HG03108 (cell line): ENCODE results near the gene FRMPD2.
"Not testable (repeated sequence)": the region's sequence is repeated elsewhere in the genome, so short reads cannot be mapped to it uniquely, and the experiment has no call there.

Experiments used
- ATAC-seq: cut with Tn5 transposase; IDR thresholded peaks from one replicate; pipeline ENCODE4 v1.9.1; 2021; ENCODE audit warnings: moderate library complexity; ENCODE audit not compliant: unreplicated experiment

The FRMPD2 gene

DNA sequence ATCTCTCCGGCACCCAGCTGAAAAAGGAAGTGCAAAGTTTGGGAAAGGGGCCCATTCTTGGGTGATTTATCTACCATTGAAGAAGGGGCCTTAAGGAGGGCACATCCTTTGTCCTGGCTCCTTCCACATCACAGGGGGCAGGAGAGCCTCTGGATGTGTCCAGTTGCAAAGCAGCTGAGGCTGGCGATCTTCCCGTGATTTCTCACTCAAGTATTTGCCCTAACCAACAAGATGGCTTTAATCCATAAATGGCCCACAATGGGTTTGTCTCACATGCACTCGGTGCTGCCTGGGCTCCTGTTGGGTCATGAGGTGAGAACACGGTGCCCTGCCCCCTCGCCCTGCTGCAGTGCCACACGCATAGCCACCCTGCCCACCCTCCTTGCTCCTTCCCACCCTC, 14.2 kb upstream of the FRMPD2 start:
- no peak for ATAC-seq

DNA sequence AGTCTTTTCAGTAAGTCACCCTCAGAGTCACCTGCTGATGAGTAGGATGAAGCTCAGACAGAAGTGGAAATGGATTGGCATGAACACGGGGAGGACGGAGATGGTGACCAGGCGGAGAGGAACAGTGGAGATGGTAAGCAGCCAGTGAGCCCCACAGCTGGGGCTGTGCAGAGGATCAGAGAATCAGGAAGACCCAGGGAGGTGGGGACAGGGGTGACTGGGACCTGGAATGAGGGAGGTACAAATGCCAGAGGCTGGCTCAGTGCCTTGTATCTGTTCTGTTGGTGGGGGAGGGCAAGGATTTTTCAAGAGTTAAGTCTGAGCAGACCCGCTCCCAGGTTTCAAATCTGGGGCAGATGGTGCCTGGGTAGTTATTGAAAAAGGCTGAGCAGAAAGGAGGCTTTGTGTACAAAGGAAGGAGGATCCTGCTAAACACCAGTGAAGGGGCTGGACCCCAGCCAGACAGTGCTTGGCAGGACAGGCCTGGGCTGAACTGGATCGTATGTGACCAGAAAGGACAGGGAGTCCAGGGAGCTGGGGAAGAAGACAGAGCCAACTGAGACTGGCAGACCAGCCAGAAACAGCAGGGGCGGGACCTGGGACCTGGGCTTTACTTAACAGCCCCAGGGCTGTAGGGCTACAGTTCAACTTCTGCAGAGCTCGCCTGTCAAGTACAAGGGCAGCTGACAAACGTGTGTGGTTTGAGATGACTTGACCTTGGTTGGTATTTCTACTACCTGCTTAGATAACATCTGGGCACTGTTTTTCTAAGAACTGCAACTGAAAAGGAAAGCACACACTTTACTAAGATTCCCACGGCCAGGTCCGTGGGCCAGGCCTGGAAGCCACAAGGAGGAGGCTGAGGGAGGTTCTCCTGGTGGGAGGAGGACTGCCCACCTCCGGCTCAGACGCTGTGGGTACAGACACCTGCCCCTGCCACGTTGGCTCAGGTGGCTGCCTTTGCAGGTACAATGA, 13.2 kb upstream of the FRMPD2 start:
- ATAC-seq = peak; percentile 56

DNA sequence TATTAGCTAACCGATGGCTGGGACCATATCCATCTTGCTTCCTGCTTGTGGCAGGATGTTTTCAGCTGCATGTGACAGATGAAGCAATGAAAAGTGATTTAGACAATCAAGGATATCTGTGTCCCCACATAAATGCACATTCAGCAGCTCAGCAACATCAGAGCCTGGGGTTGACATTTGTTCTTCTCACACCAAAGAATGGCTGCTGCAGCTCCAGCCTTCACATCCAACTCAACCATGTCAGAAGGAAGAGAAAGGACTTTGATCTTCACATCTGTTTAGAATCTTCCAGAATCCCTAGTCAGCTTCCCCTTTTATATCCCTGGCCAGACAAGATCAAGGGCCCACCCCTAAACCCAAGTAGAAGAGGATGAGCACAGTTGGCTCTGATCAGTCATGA, 11.9 kb upstream of the FRMPD2 start:
- no peak for ATAC-seq

DNA sequence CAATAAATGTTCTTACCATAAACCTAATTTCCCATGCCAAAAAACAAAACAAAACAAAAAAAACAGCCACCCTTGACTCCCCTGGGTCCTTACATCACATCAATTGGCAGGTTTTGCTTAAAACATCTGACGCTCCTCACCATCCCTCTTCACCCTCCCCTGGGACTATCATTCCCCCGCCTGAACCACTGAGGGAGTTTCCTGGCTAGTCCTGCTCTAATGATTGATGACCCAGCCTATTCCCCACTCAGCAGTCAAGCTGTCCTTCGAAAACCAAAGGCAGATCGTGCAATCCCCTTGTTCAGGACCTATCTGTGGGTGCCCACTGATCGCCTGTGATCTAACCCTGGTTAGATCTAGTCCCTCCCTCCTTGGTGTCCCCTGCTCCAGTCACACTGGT, 11.2 kb upstream of the FRMPD2 start:
- ATAC-seq = peak; percentile 38

DNA sequence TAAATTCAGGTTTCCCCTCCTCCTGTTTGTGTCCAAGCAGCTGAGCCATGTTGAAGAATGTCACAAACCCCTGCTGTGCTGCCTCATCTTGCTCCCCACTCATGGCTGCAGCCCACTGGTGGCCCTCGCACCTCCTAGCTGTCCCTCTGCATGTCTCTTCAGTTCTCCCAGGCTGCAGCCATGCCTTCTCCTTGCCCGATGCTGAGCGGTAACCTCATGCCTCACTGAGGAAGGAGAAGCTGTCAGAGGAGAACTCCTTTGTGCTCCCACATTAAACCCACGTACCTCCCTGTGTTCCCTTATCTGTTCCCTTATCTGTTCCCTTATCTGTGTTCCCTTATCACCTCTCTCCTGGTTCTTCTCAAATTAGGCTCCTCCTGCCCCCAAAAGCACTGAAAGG, 10.3 kb upstream of the FRMPD2 start:
- no peak for ATAC-seq

DNA sequence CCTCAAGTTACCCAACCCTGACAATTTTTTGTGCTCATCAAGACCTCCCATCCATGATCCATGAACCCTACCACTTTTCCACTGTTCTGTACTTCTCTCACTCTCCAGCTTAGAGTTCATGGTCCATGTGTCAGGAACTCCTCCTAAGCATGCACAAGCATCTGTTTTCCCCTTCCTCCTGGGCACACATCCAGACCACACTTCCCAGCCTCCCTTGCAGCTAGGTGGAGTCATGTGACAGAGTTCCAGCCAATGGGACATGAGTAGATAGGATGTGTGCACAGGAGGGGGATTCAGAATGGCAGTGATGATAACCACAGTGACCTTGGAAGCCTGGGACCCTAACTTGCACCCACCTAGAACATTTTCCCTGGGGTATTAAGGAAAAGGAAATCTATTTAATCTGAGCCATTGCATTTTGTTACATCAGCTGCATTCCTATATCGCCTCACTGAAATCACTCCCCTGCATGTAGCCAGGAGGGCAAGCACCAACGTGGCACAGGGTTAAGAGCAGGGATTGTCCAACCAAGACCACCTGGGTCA, 9.6 kb upstream of the FRMPD2 start:
- no peak for ATAC-seq

DNA sequence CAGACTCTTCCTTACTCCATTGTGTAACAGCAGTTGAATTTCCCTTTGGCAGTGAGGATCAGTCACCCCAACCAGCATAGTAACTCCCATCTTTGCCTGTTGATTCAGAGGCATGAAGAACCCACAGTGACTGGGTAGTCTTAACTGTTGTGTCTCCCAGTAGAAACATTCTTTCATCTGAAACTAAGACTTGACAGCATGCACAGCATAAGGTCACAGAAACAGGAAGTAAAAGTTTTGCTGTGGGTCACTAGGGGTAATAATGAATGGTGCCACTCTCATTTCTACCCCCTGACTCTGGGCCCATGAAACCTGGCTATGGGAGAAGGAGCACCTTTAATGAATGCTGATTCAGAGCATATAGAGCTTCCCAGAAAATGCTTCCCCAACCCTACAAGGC, 8.3 kb upstream of the FRMPD2 start:
- ATAC-seq = peak; percentile 53

DNA sequence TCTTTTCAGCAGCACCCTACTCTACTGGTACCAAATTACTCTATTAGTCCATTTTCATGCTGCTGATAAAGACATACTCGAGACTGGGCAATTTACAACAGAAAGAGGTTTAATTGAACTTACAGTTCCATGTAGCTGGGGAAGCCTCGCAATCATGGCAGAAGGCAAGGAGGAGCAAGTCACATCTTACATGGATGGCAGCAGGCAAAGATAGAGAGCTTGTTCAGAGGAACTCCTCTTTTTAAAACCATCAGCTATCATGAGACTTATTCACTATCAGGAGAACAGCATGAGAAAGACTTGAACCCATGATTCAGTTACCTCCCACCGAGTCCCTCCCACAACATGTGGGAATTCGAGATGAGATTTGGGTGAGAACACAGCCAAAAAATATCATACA, 7.2 kb upstream of the FRMPD2 start:
- ATAC-seq = not testable (repeated sequence)

DNA sequence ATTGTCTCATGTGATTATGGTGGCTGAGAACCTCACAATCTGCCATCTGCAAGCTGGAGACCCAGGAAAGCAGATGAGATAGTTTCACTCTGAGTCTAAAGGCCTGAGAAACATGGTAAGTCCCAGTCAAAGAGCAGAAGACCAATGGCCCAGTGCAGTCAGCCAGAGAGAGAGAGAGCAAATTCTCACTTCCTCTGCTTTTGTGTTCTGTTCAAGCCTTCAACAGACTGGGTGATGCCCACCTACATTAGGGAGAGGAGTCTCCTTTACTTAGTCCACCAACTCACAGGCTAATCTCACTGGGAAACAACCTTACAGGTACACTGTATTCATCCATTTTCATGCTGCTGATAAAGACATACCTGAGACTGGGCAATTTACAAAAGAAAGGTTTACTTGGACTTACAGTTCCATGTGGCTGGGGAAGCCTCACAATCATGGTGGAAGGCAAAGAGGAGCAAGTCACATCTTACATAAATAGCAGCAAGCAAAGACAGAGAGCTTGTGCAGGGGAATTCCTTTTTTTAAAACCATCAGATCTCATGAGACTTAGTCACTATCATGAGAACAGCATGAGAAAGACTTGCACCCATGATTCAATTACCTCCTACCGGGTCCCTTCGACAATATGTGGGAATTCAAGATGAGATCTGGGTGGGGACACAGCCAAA, 4.7 kb upstream of the FRMPD2 start:
- ATAC-seq = peak; percentile 75

DNA sequence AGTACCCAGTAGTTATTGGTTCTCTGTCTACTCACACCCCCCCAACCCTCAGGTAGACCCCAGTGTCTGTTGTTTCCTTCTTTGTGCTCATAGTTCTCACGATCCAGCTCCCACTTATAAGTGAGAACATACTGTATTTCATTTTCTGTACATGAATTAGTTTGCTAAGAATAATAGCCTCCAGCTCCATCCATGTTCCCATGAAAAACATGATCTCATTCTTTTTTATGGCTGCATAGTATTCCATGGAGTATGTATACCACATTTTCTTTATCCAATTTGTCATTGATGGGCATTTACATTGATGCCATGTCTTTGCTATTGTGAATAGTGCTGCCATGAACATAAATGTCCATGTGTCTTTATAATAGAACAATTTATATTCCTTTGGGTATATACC, 2.6 kb upstream of the FRMPD2 start:
- ATAC-seq = no peak

DNA sequence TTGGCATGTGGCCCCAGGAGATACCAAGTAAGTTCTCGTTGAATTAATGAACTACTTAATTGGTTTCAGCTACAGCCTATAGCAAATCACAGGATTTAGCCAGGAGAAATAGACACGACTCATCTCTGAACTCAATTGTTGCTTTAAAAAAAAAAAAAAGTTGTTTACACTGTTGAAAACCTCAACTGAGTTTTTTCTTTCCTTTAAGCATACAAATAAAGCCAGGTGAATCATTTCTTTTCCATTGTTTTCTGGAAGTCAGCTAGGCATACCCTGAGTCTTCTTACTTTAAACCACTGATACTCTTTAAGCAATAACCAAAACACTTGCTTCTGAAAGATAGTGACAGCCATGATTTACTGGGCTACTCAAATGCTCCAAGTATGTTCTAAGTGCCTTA, 755 bp downstream of the FRMPD2 start:
- ATAC-seq = no peak

DNA sequence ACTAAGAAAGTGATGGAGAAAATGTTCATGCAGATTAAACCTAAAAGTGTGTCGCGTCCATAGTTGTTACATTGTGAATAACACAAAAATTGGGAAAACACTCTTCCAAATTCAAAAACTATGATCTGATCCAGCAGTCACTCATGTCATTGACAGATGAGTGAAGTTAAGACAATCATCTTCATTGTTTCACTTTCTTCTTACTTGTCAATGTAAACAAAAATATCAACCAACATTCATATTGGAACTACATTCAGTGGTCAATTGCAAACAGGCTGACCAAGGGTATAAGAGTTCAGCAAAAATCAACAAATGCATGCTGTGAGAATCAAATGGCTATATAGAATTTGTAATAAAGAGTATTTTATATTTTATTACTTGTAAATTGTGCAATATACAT, 1.8 kb downstream of the FRMPD2 start:
- ATAC-seq = no peak

DNA sequence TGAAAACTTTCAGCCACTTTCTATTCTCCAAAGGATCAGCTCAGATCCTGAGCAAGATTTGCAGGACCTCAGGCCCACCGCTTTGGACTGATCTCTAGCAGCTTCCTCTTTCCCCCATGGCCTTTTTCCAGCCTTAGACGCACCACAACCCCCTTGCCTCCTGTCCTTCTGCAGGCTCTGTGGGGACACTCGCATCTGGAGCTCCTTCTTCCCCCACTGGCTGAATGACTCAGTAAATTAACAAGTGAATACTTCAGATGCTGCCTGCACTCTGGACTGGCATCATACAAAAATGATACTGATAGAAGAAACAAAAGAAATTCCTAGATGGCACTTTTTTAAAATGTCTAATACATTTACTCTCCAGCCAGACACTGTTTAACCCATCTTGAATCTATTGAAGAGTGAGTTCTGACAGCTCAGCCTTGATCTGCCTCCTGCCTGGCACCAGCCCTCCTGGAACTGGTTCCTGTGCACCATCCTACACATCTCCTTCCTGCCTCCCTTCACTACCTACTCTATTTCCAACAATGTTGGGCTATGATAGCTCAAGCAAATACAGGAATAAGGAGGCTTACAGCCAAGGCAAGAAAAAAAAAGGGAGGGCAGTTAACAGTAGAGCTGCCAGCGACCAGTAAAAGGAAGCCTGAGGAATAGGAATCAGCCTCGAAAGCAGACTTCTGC, 3.3 kb downstream of the FRMPD2 start:
- no peak for ATAC-seq

DNA sequence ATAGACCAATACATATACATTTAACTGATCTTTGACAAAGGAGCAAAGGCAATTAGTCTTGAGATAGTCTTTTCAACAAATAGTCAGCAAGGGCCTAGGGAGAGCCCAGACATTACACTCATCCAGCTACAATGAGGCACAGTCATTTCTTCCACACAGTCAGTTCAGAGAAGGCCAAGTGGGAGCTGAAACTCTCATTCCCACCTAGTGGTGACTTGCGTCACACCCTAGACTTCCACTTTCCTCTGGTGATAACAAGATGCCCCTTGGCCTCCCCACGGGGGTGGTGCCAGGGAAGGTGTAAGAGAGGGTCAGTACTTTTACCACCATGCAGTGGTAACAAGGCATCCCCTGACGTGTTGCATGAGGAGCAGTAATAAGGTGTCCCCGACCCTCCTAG, 8.0 kb downstream of the FRMPD2 start:
- no peak for ATAC-seq

DNA sequence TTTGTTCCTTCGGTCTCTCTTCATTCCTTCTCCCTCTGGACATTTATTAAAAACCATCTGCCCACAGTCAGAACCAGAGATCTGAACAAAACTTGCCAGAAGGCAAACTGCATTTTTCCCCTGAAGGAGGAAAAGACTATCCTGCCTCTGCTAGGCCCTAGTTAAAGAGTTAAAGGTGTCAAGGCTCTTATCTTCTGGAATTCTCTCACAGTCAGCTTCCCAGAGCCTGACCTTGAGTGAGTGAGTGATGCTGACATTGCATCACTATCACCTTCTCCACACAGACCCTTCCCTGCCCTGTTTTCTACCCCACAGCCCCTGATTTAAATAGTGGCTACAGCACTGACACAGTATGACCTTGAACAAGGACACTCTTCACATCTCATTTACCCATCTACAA, 16.4 kb downstream of the FRMPD2 start:
- ATAC-seq = no peak

DNA sequence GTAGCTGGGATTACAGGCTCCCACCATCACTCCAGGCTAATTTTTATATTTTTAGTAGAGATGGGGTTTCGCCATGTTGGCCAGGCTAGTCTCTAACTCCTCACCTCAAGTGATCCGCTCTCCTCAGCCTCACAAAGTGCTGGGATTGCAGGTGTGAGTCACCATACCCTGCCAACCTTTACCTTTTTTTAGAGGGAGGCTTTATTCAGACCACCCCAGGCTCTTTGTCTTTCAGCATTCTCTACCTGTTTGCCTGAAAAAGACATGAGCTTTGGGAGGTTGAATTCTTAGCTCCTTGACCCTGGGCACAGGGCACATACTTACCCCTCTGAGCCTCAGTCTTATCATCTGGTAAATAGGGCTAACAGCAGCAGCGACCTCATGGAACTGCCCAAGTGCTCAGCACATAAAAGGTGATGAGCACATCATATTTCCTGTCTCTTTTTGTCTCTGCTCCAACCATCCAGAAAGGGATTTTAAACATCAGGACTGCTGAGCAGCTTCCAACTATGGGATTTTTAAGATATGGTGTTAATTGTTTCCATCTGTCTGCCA, 17.0 kb downstream of the FRMPD2 start:
- no peak for ATAC-seq

DNA sequence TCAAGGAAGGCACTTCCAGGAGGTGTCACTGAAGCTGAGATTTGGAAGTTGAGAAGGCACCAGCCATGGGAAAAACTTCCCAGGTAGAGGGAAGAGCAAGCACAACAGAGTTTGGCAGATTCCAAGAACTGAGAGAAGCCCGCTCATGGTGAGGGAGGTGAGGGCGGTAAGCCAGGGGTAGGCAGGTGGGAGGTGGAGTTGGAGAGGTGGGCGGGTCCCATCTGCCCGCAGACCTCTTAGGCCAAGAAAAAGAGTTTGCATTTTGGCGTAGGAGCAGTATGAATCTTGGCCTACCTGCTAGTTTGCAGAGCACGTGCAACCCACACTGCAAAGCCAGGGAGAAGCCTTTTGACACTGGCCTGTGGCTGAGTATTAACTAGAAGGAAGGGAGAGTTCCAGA, 18.8 kb downstream of the FRMPD2 start:
- no peak for ATAC-seq

DNA sequence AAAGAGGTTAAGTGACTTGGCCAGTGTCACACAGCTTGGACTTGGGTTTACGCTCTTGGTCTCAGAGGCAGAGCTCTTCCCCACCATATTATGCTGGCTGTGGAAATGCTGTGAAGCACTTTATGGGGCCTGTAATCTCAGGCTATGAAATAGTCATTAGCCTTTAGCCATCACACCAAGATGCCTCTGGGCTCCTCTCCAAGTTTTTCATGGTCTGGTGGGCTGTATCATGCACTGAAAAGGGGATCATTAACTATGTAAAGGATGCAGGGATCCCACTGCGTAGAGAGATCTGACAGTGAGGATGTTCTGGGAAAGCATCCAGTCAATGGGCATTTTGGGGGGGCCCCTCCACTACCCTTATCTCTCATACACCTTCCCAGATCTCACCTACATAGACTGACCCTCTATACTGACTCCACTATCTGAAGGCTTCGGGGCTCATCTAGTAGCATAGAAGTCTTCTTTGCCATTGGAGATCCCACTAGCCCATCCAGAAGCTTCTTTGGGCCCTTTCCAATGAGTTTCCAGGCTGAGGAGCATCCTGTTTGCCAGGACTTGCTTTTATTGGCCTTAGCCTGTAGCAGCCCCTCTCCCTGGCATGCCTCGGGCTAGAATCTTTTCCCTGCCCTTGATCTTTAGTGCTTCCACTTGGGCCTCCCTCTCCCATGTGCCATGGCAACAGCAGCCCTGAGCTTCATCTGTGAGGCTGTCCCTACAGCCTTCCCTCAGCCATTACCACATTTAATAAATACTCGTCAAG, 19.6 kb downstream of the FRMPD2 start:
- no peak for ATAC-seq

DNA sequence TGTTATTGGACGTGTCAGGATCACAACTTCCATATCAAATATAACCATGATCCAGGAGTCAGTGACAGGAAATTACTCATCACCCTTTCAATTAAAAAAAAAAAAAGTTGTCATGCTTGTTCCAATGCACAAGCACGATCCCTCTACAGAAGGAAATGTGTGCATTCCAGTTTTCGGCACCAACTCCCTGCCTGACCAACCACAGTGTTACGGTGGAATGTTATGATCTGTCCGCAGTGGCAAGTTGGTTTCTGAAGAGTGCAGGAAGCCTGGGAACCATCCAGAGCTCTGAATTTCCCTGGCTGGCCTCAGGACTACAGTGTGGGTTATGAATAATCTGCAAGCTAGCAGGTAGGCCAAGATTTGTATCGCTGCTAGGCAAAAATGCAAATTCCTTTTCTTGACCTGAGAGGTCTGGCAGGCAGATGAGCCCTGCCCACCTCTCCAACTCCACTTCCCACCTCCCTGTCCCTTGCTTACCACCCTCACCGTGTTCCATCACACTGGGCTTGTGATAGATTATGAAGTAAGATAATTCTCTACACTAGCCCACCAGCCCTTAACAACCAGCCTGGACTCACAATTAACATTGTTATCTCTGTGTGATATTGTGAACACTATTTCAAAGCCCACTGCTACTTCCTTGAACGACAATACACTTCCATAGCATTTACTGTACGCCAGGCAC, 20.4 kb downstream of the FRMPD2 start:
- ATAC-seq = no peak

DNA sequence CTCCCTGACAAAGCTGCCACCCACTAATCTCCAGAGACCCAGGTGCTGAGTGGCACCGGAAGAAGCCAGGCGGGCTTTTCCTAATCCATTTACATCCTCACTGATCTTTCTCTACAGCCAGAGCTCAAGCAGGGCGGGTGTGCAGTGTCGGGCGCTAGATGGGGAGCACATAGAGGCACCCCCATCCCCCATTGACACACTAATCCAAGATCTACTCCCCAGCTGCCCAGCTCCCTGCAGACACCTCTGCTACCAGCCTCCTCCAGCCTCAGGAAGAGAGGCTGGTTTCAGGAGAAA, 22.2 kb downstream of the FRMPD2 start:
- ATAC-seq = no peak
